B cell (primary cell): Measurements from ENCODE around the gene LGR5. TPM values are rescaled to one million over a fixed set of nuclear protein-coding genes. Genes with fewer than 3 reads are reported as not detected.

Experiments used
- ATAC-seq: fragments of 200-7000 bp; cut with Tn5 transposase; one replicate; pipeline ENCODE4 v1.10.0; 2021; ENCODE audit warnings: low read depth, mild to moderate bottlenecking, moderate number of reproducible peaks, moderate library complexity
- CTCF ChIA-PET: fragments of 350-600 bp; sonication (Branson Sonifier 250); formaldehyde crosslinking; loops from one replicate; lab custom pipeline; 2021; ENCODE audit warnings: antibody characterized with exemption, inconsistent platforms; lab: Charles Lee
- POLR2A ChIA-PET: fragments of 350-600 bp; sonication (Branson Sonifier 250); formaldehyde crosslinking; loops from one replicate; lab custom pipeline; 2021; ENCODE audit warnings: antibody characterized with exemption; lab: Charles Lee
- DNase-seq: peaks from one replicate; pipeline ENCODE4 v3.0.0; 2013
- H2AFZ ChIP-seq: 2 replicates; pipeline ENCODE4 v1.6.1; 2012; ENCODE audit warnings: mild to moderate bottlenecking, low read depth, low read length; ENCODE audit not compliant: insufficient read depth, poor library complexity, severe bottlenecking
- H3K27ac ChIP-seq, 2 donors: 1 replicate in 1 of 2; 2 replicates in 1 of 2; pipeline ENCODE4 v1.5.1; 2012 to 2013; ENCODE audit warnings: low read length in 2 of 2, mild to moderate bottlenecking in 2 of 2, moderate library complexity in 1 of 2
- H3K27me3 ChIP-seq, 4 experiments: fragments of 200-600 bp in 1 of 4; sonication (generic) in 1 of 4; replicated peaks in 1 of 4; 1 replicate in 2 of 4; 2 replicates in 2 of 4; pipeline versions ENCODE4 v1.6.1 to v1.7.0; 2013 to 2016; ENCODE audit warnings: low read length in 3 of 4, mild to moderate bottlenecking in 2 of 4, mixed read lengths in 1 of 4, moderate library complexity in 1 of 4; ENCODE audit not compliant: insufficient read depth in 4 of 4, control insufficient read depth in 3 of 4; ENCODE audit errors: control extremely low read depth in 1 of 4
- H3K36me3 ChIP-seq, 2 experiments: replicated peaks in 1 of 2; 1 replicate in 1 of 2; 2 replicates in 1 of 2; pipeline versions ENCODE4 v1.6.1 to v1.7.1; 2013; ENCODE audit warnings: low read length in 1 of 2; ENCODE audit not compliant: insufficient read depth in 2 of 2, control insufficient read depth in 1 of 2; ENCODE audit errors: control extremely low read depth in 1 of 2, extremely low read depth in 1 of 2
- H3K4me1 ChIP-seq, 2 donors: fragments of 200-600 bp in 1 of 2; sonication (generic) in 1 of 2; 1 replicate in 1 of 2; 2 replicates in 1 of 2; pipeline versions ENCODE4 v1.5.1 to v1.6.1; 2013 to 2017; ENCODE audit warnings: low read length in 2 of 2; ENCODE audit not compliant: control insufficient read depth in 2 of 2, insufficient read depth in 2 of 2
- H3K4me2 ChIP-seq: replicated peaks from 2 replicates; pipeline ENCODE3; 2012; ENCODE audit warnings: mild to moderate bottlenecking, low read depth, low read length; ENCODE audit not compliant: poor library complexity, severe bottlenecking
- H3K4me3 ChIP-seq, 5 experiments: fragments of 200-600 bp in 1 of 5; sonication (generic) in 1 of 5; 1 replicate in 3 of 5; 2 replicates in 2 of 5; pipeline versions ENCODE4 v1.5.1 to v1.7.0; 2011 to 2016; ENCODE audit warnings: low read length in 4 of 5, mild to moderate bottlenecking in 4 of 5, low read depth in 2 of 5, control low read depth in 1 of 5, moderate library complexity in 1 of 5; ENCODE audit not compliant: insufficient read depth in 1 of 5; ENCODE audit errors: control extremely low read depth in 1 of 5, extremely low read depth in 1 of 5
- H3K79me2 ChIP-seq: fragments of 200-600 bp; sonication (generic); one replicate; pipeline ENCODE4 v1.6.0; 2016; ENCODE audit warnings: low read length; ENCODE audit not compliant: control insufficient read depth, insufficient read depth
- H3K9ac ChIP-seq: fragments of 200-600 bp; sonication (generic); 2 replicates; pipeline ENCODE4 v1.6.1; 2017; ENCODE audit warnings: mild to moderate bottlenecking, low read length, moderate library complexity
- H3K9me3 ChIP-seq, 3 donors: one replicate each; pipeline versions ENCODE4 v1.6.1 to v1.7.1; 2013; ENCODE audit warnings: low read length in 2 of 3; ENCODE audit not compliant: control insufficient read depth in 2 of 3, insufficient read depth in 1 of 3; ENCODE audit errors: control extremely low read depth in 1 of 3
- H4K20me1 ChIP-seq: 2 replicates; pipeline ENCODE4 v1.6.0; 2012; ENCODE audit warnings: mild to moderate bottlenecking, low read length; ENCODE audit not compliant: insufficient read depth, control insufficient read depth, poor library complexity, severe bottlenecking
- H3K27ac Mint-ChIP-seq: one replicate; pipeline ENCODE4 v1.8.0; 2021; ENCODE audit warnings: mixed read lengths
- H3K27me3 Mint-ChIP-seq: one replicate; pipeline ENCODE4 v1.8.0; 2021; ENCODE audit warnings: mixed read lengths
- H3K4me1 Mint-ChIP-seq: one replicate; pipeline ENCODE4 v1.8.0; 2021; ENCODE audit warnings: mixed read lengths
- H3K4me3 Mint-ChIP-seq: one replicate; pipeline ENCODE4 v1.8.0; 2021; ENCODE audit warnings: mixed read lengths
- H3K9me3 Mint-ChIP-seq: one replicate; pipeline ENCODE4 v1.8.0; 2022; ENCODE audit warnings: mixed read lengths; ENCODE audit not compliant: insufficient read depth
- EZH2 ChIP-seq: IDR thresholded peaks from 2 replicates; pipeline ENCODE4 v1.6.1; 2012; ENCODE audit warnings: borderline replicate concordance, low read depth, mild to moderate bottlenecking, moderate library complexity, low read length; ENCODE audit not compliant: insufficient read depth, poor library complexity, severe bottlenecking
- WGBS: methylation state at CpG from one replicate; pipeline ENCODE4 v1.1.5; 2013; ENCODE audit warnings: missing lambda C conversion rate; ENCODE audit not compliant: insufficient coverage; 5-methylcytosine and 5-hydroxymethylcytosine counted together
- intact Hi-C: fragments of 100-400 bp; cut with micrococcal nuclease; formaldehyde crosslinking; loops from one replicate; pipeline ENCODE4 v1.10.0; 2022
- polyA plus RNA-seq: library from polyadenylated mRNA; depleted of rRNA; stranded (reverse); fragments of >200 nt; gene quantifications from 2 replicates; pipeline ENCODE4 v1.2.3, GENCODE V29; 2012
- total RNA-seq, 2 donors: library from RNA; stranded (reverse); fragments of 120-200 nt in 1 of 2; gene quantifications; 1 replicate in 1 of 2; 2 replicates in 1 of 2; pipeline versions ENCODE4 v1.2.3 to v1.2.4, GENCODE V29; 2013 to 2022
- TF ChIP-seq, protein P1 (sequence below): fragments of 200-600 bp; IDR thresholded peaks from one replicate; pipeline ENCODE4 v1.8.0; 2022; ENCODE audit warnings: antibody characterized with exemption, mild to moderate bottlenecking

The LGR5 gene
- total and polyA plus RNA-seq, 2 donors (not counting 1 experiment from before 2014, with no cell fraction given), result 0.06 TPM; not detected in 1

- intact Hi-C loops, result no loop called here
- no peak overlapping the region for H3K4me3 Mint-ChIP-seq
These were observed 94.1 kb downstream of the LGR5 start for GRCh38 chr12:71533703-71534102.

GRCh38 chr12:71536279-71536938 lies 96.8 kb downstream of the LGR5 start:
- no peaks in the 10 kb centered on the region for H4K20me1 ChIP-seq
- peaks cover 2% of the 10 kb centered on the region for H3K4me1 Mint-ChIP-seq
- WGBS, result no CpG with 5 or more reads among the region's 2 CpGs
- no peaks in the 10 kb centered on the region for H3K9me3 Mint-ChIP-seq
- no peaks in the 10 kb centered on the region for H3K4me1 ChIP-seq
- no peaks in the 10 kb centered on the region for H3K36me3 ChIP-seq
- no peak overlapping the region for H3K4me2 ChIP-seq
- no peak overlapping the region for H3K27ac ChIP-seq
- POLR2A ChIA-PET, result no interaction called here
- no peaks in the 10 kb centered on the region for H3K27me3 ChIP-seq
- no peak overlapping the region for H3K4me3 ChIP-seq
- no peaks in the 10 kb centered on the region for H3K79me2 ChIP-seq
- H2AFZ ChIP-seq, result no peak overlapping the region
- no peaks in the 10 kb centered on the region for H3K9me3 ChIP-seq
- no peak overlapping the region for H3K27ac Mint-ChIP-seq
- CTCF ChIA-PET, result no interaction called here
- no peak overlapping the region for H3K4me3 Mint-ChIP-seq
- peaks cover 3% of the 10 kb centered on the region for H3K27me3 Mint-ChIP-seq
- no peak for TF ChIP-seq EZH2
- TF ChIP-seq, protein P1, sequence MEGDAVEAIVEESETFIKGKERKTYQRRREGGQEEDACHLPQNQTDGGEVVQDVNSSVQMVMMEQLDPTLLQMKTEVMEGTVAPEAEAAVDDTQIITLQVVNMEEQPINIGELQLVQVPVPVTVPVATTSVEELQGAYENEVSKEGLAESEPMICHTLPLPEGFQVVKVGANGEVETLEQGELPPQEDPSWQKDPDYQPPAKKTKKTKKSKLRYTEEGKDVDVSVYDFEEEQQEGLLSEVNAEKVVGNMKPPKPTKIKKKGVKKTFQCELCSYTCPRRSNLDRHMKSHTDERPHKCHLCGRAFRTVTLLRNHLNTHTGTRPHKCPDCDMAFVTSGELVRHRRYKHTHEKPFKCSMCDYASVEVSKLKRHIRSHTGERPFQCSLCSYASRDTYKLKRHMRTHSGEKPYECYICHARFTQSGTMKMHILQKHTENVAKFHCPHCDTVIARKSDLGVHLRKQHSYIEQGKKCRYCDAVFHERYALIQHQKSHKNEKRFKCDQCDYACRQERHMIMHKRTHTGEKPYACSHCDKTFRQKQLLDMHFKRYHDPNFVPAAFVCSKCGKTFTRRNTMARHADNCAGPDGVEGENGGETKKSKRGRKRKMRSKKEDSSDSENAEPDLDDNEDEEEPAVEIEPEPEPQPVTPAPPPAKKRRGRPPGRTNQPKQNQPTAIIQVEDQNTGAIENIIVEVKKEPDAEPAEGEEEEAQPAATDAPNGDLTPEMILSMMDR, result no peak
- no peak for DNase-seq
- ATAC-seq, result no peak
- intact Hi-C loops, result no loop called here
- H3K9ac ChIP-seq, result no peak overlapping the region

More at GRCh38 chr12:71533703-71534102, 94.1 kb downstream of the LGR5 start:
- no peak for TF ChIP-seq EZH2
- TF ChIP-seq, protein P1, result no peak
- H3K27ac Mint-ChIP-seq, result no peak overlapping the region
- Histone ChIP-seq H3K4me3 (no peak overlapping the region), H3K9me3 (no peaks in the 10 kb centered on the region), H2AFZ (no peak overlapping the region), H3K4me2 (no peak overlapping the region), H3K27ac (no peak overlapping the region), H3K79me2 (no peaks in the 10 kb centered on the region), H3K36me3 (no peaks in the 10 kb centered on the region), H3K27me3 (no peaks in the 10 kb centered on the region), H3K9ac (no peak overlapping the region), H3K4me1 (no peaks in the 10 kb centered on the region), H4K20me1 (no peaks in the 10 kb centered on the region)
- H3K27me3 Mint-ChIP-seq, result no peaks in the 10 kb centered on the region
- H3K9me3 Mint-ChIP-seq, result no peaks in the 10 kb centered on the region
- no CpG with 5 or more reads among the region's 2 CpGs for WGBS
- CTCF ChIA-PET, result no interaction called here
- peaks cover 2% of the 10 kb centered on the region for H3K4me1 Mint-ChIP-seq
- POLR2A ChIA-PET, result no interaction called here
- DNase-seq (no peak), ATAC-seq (no peak)
